ENCODE measurements around the gene HCN3. TPM values are rescaled to one million over a fixed set of nuclear protein-coding genes. Genes with fewer than 3 reads are reported as not detected.
"Not testable (repeated sequence)": the region's sequence is repeated elsewhere in the genome, so short reads cannot be mapped to it uniquely, and the experiment has no call there.

Gene HCN3
- total RNA-seq: 1 to 10 TPM in 2 of 4 donors, under 1 TPM in 2; 0.18 to 1.5 (median 1.1) TPM

GRCh38 chr1:155277070-155277901, at the start of gene HCN3:
TSS of gene HCN3 (plus strand) at chr1:155277463. CDS start at chr1:155277591, 128 bp downstream.
- TF ChIP-seq POLR2A (IDR thresholded peaks at IDR 0.05) (no peak), CTCF (IDR thresholded peaks at IDR 0.05 in 4 of 5, conservative IDR thresholded peaks at IDR 0.05 in 1 of 5) (peak; percentile 55 to 83 (median 65))
- no peaks in the 10 kb centered on the region for H3K36me3 ChIP-seq
- in situ Hi-C loops (cut with MboI; ENCODE audit: low sequenced_read_pairs in 4 of 4): no loop called here
- H3K27me3 ChIP-seq: no peaks in the 10 kb centered on the region
- ATAC-seq (peak; percentile 83 to 88), DNase-seq (peak; percentile 96)
- intact Hi-C loops (cut with DNase I; ENCODE audit: low total_unique reads): loop anchor here (1.0 kb wide), 2 partner anchors 31 to 47 kb away; partner anchors contain the start of gene FDPS
- H3K4me1 ChIP-seq: peaks cover 12 to 25% of the 10 kb centered on the region in 2 donors
- H3K9me3 ChIP-seq: no peaks in the 10 kb centered on the region
- peak within 1 kb of the TSS; percentile 66 to 71 (median 68) for H3K27ac ChIP-seq
- H3K4me3 ChIP-seq: peak within 1 kb of the TSS; percentile 78 to 97 (median 80)

GRCh38 chr1:155228096-155228427, 49.2 kb upstream of the HCN3 start:
- in situ Hi-C loops (cut with MboI; ENCODE audit: low sequenced_read_pairs in 4 of 4): no loop called here
- Histone ChIP-seq H3K4me3 (peak overlapping the region; percentile 55 to 92 (median 70)), H3K36me3 (no peaks in the 10 kb centered on the region), H3K27ac (peak overlapping the region; percentile 77 to 83 (median 78)), H3K27me3 (no peaks in the 10 kb centered on the region), H3K9me3 (no peaks in the 10 kb centered on the region), H3K4me1 (peaks cover 8 to 15% of the 10 kb centered on the region in 2 donors)
- intact Hi-C loops (cut with DNase I; ENCODE audit: low total_unique reads): loop anchor here (5.0 kb wide), 1 partner anchor 56 kb away; the partner anchor contains the start of genes KRTCAP2 and TRIM46
- peak in 1 of 2 donors; percentile 9 for ATAC-seq
- DNase-seq: no peak
- TF ChIP-seq POLR2A (IDR thresholded peaks at IDR 0.05): no peak
- TF ChIP-seq CTCF (IDR thresholded peaks at IDR 0.05 in 4 of 5, conservative IDR thresholded peaks at IDR 0.05 in 1 of 5): no peak

- H3K9me3 ChIP-seq; DNase-seq; ATAC-seq; H3K36me3 ChIP-seq; H3K27ac ChIP-seq; H3K27me3 ChIP-seq; in situ Hi-C loops (cut with MboI; ENCODE audit: low sequenced_read_pairs in 4 of 4); intact Hi-C loops (cut with DNase I; ENCODE audit: low total_unique reads); H3K4me3 ChIP-seq: not testable (repeated sequence)
- peaks cover 7 to 12% of the 10 kb centered on the region in 2 donors for H3K4me1 ChIP-seq
Observed at GRCh38 chr1:155231302-155231701, 46.0 kb upstream of the HCN3 start.

- DNase-seq; ATAC-seq; intact Hi-C loops (cut with DNase I; ENCODE audit: low total_unique reads): not testable (repeated sequence)
Observed at GRCh38 chr1:155232001-155232978, 45.0 kb upstream of the HCN3 start.

GRCh38 chr1:155233502-155233901, 43.8 kb upstream of the HCN3 start:
- H3K27ac ChIP-seq; ATAC-seq; in situ Hi-C loops (cut with MboI; ENCODE audit: low sequenced_read_pairs in 4 of 4); H3K27me3 ChIP-seq; H3K9me3 ChIP-seq; H3K4me1 ChIP-seq; intact Hi-C loops (cut with DNase I; ENCODE audit: low total_unique reads); H3K4me3 ChIP-seq; DNase-seq: not testable (repeated sequence)
- H3K36me3 ChIP-seq: peaks cover 0 to 15% of the 10 kb centered on the region in 2 donors

More at GRCh38 chr1:155232001-155232978, 45.0 kb upstream of the HCN3 start:
- H3K4me1 ChIP-seq; H3K4me3 ChIP-seq; H3K27me3 ChIP-seq; H3K27ac ChIP-seq; H3K36me3 ChIP-seq; H3K9me3 ChIP-seq; in situ Hi-C loops (cut with MboI; ENCODE audit: low sequenced_read_pairs in 4 of 4): not testable (repeated sequence)

- H3K4me1 ChIP-seq; ATAC-seq; H3K9me3 ChIP-seq; intact Hi-C loops (cut with DNase I; ENCODE audit: low total_unique reads); H3K27me3 ChIP-seq; H3K27ac ChIP-seq; in situ Hi-C loops (cut with MboI; ENCODE audit: low sequenced_read_pairs in 4 of 4); H3K4me3 ChIP-seq; DNase-seq: not testable (repeated sequence)
- peaks cover 0 to 15% of the 10 kb centered on the region in 2 donors for H3K36me3 ChIP-seq
Observed at GRCh38 chr1:155235375-155235774, 41.9 kb upstream of the HCN3 start.
